T follicular helper cell (primary cell): ENCODE measurements around the gene ZNF521.
"Not testable (repeated sequence)": the region's sequence is repeated elsewhere in the genome, so short reads cannot be mapped to it uniquely, and the experiment has no call there.

Experiments
- DNase-seq: peaks from one replicate; pipeline ENCODE4 v3.0.0-alpha.2; 2020; ENCODE audit warnings: low read depth

The ZNF521 gene

DNA sequence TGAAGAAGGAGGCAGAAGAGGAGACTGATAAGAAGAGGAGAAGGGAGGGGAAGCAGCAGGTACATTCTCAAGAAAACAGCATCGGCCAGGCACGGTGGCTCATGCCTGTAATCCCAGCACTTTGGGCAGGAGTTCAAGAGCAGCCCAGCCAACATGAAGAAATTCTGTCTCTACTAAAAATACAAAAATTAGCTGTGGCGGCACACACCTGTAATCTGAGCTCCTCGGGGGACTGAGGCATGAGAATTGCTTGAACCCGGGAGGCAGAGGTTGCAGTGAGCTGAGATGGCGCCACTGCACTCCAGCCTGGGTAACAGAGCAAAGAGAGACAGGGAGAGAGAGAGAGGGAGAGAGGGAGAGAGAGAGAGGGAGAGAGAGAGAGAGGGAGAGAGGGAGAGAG, 318.8 kb downstream of the ZNF521 start:
- not testable (repeated sequence) for DNase-seq

DNA sequence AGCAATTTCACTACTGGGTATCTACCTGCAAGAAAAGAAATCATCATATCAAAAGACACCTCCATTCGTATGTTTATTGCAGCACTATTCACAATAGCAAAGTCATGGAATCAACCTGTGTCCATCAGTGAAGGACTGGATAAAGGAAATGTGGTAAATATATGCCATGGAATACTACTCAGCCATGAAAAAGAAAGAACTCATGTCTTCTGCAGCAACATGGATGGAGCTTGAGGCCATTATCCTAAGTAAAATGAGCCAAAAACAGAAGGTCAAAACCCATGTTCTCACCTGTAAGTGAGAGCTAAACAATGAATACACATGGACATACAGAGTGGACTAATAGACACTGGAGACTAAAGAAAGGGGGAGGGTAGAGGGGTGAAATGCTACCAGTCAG, 322.2 kb downstream of the ZNF521 start:
- DNase-seq, result no peak

DNA sequence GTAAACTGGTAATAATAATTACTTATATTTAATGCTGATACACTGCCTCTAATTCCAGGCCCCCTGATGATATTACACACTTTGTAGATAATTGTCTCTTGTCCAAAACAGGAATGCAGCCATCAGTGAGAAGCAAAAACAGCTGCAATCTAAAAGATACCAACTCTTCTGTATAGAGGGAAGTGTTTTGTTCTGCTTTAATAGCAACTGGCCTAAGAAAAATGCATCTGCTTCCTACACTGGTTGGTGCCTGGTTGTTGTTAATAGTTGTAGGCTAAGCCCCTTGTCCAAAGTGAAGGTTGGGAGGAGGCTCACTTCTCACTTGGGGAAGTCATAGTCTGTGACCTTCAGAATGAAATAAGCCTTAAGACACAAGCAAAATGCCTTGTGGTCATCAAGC, 332.0 kb downstream of the ZNF521 start:
- no peak for DNase-seq

DNA sequence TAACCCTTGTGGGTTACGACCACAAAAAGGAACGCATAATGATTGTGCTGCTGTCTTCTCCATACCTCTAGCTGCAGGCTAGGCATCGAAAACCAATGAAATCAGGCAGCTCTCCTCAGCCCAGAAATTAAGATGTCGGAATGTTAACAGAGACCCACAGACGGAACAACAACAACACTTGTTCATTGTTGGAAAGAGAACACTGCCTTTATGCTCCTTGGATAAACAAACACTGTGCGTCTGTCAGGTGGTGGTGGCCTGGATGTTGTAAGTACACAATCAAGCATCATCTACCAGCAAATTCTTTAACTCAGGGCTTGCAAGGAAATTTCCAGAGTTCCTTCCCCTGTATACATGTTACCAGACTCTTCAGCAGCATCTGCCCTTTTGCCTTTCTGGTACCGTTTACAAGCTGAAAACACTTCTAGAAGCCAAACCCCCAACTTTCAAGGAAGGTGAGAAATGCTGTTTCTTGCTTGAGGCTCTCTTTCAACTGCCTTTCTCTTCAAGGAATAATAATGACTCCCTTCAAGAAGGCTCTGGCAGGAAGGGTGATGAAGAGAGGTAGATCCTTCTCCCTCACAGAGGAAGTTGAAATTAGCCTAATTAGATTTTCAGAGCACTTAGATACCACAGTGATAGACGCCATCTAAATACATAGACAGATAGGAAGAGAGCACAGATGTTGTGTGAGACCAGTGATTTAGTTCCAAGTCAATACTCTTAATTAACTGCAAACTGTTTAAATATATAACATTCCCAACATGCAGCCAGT, 332.7 kb downstream of the ZNF521 start:
- no peak for DNase-seq

DNA sequence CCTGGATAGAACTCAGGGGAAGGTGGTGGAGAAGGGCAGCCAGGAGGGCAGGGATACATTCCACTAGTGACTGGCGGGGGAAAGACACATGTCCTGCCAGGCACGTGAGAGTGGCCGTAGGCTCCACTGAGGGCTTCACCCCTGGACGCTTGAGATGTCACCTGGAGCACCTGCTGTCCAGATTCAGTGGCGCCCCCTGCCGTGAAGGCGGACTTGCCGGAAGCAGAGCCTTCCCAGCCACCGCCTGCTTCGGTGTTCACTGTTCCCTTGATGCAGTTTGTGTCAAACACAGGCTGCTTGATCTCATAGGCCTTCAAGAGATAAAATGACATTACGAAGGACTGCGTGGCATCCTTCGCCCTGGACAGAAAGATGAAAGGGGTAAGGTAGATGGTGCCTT, 335.3 kb downstream of the ZNF521 start:
- DNase-seq, result no peak

DNA sequence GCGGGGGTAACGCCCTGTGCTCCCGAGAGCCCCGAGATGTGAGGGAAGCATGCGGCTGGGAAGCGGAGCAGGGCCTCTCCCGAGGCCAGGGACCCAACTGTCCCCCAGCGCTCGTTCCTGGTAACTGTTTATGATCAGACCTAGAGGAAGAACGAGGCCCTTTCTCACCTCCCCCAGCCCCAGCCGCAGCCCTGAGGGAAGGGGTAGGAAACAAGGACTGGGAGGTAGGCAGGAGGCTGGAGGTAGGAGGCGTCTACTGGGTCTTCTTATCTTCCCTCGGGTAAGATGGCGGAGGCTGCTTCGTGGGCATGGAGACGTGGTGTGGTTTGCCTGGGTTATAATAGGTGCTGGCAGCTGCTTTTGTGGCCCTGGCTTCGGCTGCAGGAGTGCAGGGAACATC, 335.8 kb downstream of the ZNF521 start:
- DNase-seq, result no peak
